Medulla oblongata (tissue), 1 donor: Measurements from ENCODE around the gene FXYD7.

ENCODE experiments used
- DNase-seq: peaks from one replicate; pipeline ENCODE4 v3.0.0-alpha.2; 2015; ENCODE audit errors: extremely low spot score

FXYD7 gene

DNA sequence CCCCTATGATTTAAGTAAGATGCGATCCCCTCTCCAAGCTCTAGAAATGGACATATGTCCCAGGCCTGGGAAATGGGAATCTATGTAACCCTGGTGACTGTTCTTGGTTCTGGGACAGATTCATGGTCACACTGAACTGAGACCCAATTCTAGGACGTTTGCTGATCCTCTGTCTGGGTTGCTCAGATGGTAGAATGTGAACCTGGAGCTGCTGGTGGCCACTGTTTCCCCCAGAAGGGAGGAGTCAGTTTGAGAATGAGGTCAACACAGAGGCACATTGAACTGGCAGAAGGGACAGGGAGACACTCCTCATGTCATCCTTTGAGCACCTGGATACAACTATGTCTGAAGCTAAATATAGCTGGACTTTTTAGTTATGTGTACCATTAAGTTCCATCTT is 56.4 kb downstream of the FXYD7 start:
- DNase-seq: no peak

DNA sequence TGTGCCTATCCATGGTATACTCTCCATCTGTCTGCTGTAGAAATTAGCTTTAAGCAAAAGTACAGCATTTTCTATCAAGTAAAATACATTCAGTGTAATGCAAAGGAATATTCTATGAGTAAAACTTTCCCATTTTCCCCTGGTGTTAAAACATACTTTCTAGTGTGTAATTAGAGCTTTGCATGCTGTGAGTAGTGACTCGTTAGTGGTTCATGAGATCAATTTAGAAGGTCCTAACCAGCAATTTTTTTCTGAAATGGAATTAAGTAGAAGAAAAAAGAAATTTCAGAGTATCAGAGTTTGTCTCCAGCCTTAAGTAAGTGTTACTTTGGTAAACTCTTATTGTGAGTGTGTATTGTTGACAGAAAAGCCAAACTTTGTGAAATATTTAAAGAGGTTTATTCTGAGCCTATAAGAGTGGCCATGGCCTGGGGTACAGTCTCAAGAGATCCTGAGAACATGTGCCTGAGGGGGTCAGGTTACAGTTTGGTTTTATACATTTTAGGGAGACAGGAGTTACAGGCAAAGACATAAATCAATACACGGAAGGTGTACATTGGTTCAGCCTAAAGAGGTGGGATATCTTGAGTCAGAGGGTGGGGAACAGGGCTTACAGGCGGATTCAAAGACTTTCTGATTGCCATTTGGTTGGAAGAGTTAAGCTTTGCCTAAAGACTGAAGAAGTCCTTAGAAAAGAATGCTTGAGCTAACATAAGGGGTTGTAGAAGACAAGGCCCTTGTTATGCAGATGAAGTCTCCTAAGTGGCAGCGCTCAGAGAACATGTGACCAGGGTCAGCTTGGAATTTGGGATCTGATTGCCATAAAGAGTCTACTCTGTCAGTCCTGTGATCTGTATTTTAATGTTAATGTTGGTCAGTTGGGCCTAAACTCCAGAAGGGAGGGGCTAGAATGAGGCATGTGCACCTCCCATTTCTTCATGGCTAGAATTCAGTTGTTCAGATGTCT is 60.0 kb downstream of the FXYD7 start:
- DNase-seq: no peak
